GM19452 (cell line): ENCODE measurements around the gene ADCYAP1.
"Not testable (repeated sequence)": the region's sequence is repeated elsewhere in the genome, so short reads cannot be mapped to it uniquely, and the experiment has no call there.

ENCODE experiments used
- ATAC-seq: cut with Tn5 transposase; IDR thresholded peaks from one replicate; pipeline ENCODE4 v1.9.1; 2021; ENCODE audit not compliant: unreplicated experiment

The ADCYAP1 gene

DNA sequence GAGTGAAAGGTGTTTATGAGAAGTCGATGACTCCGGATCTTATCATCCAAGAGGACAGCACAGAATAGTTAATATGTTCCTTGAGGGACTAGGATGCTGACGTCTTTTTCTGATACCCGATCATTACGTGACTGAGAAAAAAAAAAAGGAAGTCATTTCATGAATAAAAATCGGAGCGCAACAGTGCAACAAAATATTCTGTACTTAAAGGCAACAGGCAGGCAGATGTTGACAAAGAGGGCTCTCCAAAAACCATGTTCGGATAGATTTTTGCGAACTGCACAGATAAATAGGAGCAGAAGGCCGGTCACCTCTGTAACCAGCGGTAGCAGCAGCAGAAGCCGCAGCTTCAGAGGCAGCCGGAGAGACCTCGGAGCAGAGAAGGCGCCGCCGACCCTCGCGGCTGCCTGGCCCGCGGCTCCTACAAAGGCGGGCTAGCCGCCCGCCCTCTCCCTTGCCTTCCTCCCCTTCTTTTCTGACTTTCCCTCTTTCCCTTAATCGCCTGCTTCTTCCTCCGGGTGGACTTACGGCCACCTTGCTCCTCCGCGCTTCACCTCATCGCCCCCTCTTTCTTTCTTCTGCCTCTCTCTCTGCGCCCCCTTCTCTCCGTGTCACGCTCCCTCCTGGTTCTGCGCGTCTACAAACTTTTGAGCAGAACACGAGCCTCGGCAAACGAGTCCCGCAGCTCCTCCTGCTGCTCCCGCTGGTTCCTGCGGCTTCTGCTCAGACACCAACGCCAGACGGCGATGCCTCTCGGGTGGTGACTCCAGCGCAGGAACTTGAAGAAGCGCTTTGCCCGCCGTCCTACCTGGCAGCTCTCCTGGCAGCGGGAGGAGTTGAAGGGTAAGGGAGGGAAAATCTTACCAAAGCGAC is at the start of gene ADCYAP1:
Gene ADCYAP1, plus strand, starts transcription at position 654 of the 873 bp plus-strand sequence. CDS start 516 bp downstream, outside the sequence.
- ATAC-seq = no peak

DNA sequence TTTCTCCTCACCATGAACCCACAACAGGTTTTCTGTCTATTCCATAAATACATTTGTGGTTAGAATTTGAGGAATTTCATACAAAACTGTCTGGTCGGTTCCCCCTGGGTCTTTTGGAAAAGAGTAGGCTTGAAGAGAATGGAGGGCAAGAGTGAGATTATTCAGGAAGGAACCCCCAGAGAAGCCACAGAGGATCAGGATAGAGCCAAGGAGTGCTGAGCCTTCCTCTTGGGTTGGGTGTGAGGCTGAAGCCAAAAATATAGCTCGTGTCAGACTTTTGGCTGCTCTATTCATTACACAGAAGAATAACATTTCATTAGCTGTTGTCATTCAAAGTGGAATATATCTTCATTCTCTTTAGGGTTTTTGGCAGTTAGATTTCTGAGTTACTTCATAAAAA is 46.7 kb upstream of the ADCYAP1 start:
- ATAC-seq = no peak

DNA sequence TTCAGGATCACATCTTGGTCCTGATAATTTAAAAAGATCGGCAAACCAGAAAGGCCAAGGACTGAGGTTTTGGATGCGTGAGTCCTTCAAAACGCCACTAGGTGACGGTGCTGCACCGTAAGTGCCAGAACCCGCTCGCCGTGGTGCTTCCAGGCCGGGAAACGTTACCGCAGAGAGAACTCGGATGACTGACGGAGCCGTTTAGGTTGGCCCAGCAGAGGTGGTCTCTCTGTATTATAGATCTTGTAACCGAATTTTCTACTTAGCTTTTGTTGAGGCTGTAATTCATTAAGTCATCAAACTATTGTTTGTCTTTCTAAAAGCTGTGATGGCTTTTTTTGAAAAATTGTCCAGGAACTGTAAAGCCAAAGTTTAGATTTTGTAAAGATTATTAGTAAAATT is 39.8 kb upstream of the ADCYAP1 start:
- peak; percentile 70 for ATAC-seq

DNA sequence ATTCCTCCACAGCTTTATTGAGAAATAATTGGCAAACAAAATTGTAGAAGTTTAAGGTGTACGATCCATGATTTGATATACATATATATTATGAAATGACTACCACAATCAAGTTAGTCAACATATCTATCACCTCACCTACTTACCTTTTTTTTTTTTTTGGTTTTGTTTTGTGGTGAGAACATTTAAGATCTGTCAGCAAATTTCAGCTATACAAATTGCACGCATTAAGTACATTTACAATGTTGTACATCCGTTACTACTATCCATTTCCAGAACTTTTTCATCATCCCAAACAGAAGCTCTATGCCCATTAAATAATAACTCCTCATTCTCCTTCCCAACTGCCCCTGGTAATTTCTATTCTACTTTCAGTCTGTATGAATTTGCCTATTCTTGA is 37.4 kb upstream of the ADCYAP1 start:
- ATAC-seq = no peak

DNA sequence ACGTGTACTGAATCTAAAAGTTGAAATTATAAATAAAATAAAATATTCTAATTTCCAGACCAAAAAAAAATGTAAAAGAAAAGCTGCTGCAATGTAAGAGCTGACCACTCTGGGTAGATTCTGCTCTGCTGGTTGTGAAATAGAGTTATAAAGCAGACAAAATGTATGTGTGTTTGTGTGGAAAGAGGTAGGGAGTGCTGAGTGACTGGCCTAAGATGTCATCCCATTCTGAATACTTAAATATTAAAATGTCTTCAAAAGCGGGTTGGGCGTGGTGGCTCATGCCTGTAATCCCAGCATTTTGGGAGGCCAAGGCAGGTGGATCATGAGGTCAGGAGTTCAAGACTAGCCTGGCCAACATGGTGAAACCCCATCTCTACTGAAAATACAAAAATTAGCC is 31.2 kb upstream of the ADCYAP1 start:
- ATAC-seq = not testable (repeated sequence)

DNA sequence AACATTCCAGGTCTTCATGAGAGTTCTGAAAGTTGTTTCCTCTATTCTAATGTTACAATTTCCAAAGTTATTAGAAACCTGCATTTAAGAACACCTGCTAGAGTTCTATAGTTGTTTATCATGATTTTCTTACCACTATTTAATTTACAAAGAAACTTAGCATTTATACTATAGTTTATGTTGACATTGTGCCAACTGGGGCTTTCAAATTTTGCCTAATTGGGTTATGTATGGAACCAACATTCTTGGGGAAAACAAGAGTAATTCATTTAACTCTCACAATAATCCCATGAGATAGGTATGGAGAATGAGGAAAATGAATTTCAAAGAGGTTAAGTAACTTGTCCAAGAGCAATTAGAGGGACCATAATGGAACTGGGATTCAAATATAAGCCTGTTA is 28.8 kb upstream of the ADCYAP1 start:
- no peak for ATAC-seq

DNA sequence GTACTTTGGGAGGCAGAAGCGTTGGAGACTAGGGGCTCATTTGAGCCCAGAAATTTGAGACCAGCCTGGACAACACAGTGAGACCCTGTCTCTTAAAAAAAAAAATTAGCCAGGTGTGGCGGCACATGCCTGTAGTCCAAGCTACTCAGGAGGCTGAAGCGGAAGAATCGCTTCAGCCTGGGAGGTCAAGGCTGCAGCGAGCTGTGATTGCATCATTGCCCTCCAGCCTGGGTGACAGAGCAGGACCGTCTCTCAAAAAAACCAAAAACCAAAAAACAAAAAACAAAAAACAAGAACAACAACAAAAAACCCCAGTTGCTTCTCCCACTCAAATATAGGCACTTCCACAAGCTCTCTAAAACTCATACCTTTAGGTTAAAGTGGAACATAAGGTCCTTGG is 27.4 kb upstream of the ADCYAP1 start:
- no peak for ATAC-seq

DNA sequence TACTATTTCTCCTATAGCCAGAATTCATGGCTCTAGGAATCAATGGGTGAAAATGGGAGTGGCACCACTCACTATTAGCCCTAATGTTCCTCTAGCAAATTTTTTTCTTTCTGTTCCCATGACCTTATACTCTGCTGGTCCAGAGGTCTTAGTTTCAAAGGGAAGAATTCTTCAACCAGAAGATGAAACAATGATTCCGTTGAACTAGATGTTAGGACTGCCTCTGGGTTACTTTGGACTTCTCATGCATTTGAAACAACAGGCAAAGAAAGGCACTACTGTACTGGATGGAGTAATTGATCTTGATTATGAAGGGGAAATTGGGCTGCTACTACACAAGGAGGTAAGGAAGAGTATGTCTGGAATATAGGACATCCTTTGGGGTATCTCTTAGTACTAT is 18.6 kb upstream of the ADCYAP1 start:
- ATAC-seq = no peak

DNA sequence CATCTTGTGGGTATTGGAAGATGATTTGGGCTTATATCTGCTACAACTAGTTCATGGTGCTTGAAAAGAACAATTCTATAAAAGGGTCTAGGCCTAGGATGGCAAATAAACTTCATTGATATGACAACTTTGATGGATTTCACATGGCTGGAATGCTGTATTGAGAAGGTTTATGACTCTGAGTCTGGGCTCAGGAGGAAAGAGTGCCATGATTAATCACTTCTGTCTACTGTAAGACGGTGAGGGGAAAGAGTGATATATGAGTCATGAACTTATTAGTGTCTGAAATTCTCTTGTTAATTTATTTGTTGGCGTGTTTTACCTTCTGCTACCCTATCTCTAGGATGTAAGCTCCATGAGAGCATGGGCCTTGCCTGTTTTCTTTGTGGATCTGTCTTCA is 17.0 kb upstream of the ADCYAP1 start:
- no peak for ATAC-seq

DNA sequence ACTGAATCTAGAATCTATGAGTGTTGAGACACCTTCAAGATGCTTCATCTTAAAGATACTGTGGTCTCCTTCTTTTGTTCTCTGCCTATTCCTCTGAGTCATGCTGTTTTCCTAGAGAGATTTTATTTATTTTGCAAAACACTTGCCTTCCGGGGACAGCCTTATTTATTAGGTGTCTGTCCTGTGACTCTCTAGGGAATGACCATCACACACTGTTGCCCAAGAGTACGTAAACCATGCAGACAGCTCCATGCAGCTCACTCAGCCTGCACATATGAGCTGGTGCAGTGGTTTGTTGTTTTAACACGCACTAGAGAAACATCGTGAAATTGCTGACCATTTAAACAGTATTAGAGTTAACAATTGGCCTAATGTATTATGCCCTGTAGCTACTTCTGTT is 12.4 kb upstream of the ADCYAP1 start:
- ATAC-seq = no peak

DNA sequence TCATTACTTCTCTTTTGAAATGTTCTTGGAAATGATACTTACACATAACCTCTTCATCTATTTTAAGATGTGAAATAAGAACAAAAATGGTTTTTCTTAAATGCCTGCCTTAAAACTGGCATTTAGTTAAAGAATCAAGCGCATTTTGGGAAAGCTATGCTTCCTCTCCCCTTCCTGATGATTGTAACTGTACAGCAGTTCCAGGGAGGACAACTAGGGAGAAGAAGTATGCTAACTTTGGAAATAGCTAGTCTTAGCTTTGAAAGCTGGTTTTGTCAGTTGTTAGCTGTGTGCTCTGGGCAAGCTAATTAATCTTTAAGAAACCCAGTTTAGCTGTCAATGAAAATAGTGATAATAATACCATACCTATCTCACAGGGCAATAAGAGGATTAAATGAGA is 8.4 kb upstream of the ADCYAP1 start:
- ATAC-seq = no peak

DNA sequence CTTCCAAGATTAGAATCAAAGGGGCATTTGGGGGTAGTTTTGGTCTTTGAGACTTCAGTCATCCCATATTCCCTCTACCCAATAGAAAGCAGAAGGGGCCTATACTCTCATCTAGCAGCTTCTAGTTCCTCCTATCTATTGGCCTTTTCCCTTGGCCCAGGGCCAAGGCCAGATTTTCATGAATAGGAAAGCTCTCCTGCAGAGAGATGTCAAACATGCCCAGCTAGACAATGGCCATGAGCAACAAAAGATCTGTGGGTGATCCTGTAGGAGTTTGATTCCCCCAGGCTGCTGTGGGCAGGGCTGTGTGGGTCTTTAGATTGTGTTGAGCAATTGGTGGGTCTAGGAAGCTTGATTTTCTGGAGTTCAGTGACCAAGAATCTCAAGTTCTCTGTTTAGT is 2.9 kb upstream of the ADCYAP1 start:
- ATAC-seq = no peak

DNA sequence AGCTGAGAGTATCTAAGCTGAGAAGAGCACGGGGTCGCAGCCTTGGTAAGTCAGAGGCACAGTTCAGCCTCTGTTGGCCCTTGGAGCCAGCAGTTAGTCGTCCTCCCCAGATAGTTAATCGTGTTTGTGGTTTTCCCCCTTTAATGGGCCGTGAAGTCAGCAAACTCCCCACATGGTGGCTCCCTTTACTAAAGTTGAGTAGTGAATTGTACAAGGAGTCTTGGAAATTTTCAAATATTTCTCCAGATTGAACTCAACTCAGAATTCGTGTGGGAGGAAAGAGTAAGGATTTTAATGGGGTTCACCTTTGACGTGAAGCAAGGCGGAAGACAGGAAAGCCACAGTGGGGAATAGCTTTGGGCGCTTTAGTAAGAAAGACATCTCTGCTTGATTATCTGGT is 2.4 kb upstream of the ADCYAP1 start:
- ATAC-seq = no peak

DNA sequence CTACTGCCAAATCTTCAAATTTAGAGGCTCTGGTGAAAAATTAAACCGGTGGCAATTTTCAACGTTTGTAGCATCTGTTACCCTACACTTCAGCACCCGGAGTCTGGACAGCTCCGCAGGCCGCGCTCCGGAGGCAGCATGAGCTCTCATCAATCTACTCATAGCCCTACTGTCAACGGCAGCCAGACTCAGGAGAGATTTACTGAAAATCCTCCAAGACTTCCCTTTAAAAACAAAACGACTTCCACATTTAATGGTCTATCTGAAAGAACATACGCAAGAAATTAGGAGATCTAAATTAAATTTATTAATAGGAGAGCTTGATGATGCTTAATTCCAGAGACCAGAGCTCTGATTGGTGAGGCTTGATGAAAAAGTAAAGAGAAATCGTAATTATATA is 970 bp upstream of the ADCYAP1 start:
- ATAC-seq = no peak

DNA sequence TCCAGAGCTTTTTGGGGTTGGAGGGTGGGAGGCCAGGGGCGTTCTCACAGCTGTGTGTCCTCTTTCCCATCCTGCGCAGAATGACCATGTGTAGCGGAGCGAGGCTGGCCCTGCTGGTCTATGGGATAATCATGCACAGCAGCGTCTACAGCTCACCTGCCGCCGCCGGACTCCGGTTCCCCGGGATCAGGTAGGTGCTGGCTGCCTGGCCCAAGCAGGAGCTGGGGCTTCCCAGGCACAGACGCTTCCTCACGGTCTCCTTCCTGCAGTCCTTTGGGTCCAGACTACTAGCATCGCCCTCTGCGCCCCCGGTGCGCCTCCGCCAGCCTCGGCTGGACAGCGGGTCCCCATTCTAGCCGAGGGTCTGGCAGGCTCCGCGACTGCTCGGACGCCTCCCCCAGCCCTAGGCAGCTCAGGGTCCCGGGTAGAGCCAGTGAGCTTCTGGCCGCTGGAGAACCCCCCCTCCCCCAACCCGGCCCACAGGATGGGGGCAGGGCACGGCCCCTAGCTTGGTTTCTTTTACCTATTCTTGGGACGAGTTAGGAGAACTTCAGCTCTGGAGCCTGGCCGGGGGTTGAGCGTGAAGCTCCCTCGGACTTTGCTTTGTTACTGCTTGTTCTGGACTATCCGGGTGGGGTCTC is 756 bp downstream of the ADCYAP1 start:
- ATAC-seq = no peak

DNA sequence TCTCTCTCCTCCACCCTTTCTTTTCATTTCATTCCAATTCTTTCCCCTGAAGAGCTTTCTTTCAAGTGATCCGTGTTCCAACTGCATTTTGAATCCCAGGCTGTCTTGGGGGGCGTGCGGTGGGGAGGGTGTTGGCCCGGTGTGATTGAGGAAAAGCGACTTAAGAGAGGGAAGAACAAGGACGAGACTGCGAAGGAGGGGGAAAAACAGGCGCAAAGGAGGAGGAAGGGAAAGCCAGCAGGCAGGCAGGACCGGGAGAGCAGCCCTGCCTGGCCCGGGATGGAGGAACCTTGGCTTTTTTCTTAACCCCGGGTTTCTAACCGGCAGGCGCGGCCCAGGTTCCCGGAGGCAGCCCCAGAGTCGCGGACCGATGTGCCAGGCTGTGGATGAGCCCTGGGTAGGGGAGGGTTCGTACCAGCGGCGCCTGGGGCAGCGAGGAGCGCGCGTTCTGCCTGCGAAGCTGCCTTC is 1.3 kb downstream of the ADCYAP1 start:
- ATAC-seq = no peak

DNA sequence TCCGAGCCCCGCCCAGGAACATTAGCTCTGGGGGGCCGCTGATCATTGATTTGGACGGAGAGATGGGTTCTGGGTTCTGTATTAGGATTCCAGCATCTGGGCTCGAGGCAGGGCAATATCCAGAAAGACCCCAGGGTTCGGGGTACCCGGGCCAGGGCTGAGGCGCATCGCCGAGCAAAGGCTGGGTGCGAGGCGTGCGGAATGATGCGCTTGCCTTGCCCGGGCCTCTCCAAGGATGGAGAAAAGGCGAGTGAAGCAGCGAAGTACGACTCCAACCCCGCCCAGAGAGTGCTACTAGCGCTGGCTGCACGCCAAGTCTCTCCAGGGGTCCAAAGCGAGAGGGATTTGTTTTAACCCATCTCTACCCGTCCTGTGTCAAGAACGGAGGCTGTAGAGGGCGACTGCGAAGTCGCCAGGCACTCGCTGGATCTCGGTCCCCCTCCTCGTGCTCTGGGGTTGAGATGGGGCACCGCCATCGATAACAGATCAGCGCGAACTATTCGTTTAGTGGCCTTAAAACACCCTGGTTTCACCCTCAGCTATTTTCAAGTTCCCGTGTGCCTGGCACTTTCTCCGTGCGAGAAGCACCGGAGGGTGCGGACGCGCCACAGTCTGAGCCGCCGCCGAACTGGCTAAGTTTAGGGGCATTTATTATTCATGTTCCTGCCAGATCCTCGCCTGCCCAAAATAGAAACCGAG is 1.9 kb downstream of the ADCYAP1 start:
- no peak for ATAC-seq

DNA sequence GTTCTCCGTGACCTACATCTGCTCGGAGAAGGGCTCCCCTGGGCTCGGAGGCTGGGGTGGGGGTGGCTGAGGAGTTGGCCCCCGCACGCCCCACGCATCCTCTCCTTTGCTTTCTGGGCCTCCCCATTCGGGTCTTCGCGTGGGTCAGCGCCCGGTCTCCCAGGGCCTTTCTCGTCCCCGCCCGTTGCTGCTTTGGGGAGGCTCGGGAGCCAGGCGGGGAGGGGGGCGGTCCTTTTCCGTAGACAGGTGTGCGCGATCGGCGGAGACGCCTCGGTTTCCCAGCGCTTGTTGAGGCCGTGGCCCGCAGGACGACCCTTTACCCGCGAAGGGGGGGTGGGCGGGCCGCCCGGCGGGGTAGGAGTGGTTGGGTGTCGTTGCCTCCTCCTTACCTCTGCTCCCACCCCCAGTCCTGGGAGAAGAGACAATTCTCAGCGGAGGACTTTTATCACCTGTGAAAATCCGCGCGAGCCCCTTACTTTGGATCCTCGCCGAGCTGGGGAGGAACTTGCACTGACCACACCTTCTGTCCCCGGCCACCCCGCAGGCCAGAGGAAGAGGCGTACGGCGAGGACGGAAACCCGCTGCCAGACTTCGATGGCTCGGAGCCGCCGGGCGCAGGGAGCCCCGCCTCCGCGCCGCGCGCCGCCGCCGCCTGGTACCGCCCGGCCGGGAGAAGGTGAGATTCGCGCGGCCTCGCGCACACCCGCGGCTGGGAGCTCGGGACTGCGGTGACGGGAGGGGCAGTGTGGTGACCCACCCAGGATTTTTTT is 2.6 kb downstream of the ADCYAP1 start:
- no peak for ATAC-seq

DNA sequence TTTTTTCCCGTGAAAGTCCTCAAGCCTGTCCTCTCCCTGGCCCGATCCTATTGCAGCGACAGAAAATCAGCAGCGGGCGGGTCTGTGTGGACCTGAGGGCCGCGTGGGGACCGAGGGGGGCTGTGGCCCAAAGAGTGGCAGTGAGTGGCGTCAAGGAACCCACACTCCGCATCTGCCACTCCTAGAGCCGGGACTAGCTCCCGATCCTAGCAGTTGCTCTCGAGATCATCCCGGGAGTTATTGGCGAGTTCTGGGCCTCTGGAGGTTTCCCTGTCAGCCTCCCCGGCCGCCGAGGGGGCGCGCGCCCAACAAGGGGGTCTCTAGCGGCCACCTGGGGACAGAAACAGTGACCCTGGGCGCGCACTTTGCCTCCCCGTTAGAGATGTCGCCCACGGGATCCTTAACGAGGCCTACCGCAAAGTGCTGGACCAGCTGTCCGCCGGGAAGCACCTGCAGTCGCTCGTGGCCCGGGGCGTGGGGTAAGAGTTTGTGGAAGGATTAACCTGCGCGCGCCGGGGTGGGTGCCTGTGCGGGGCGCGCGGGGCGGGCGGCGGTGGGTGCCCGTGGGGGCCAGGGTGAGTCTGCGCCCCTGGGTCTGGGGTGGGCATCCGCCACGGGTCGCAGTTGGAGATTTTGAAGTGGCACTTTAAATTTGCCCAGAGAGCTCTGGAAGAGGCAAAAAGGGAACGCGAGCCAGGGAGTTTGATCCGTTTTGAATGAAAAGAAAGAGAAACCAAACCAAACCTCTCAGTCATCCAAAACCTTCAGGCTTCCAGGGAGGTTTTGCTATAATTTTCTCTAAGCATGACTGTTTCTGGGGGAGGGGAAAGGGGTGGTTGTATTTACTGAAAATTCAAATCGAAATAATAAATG is 3.5 kb downstream of the ADCYAP1 start:
- ATAC-seq = no peak
